HepG2 (cell line): Measurements from ENCODE around the gene FALEC. TPM values are rescaled to one million over a fixed set of nuclear protein-coding genes. Genes with fewer than 3 reads are reported as not detected.
A peak's percentile ranks its signal among the peaks of the same experiment; 100 is the strongest.

ENCODE experiments used
- FOXO1 ChIP-seq: sonication (generic); formaldehyde crosslinking; IDR thresholded peaks from 2 replicates; pipeline ENCODE4 v1.4.0; 2020; ENCODE audit warnings: missing genetic modification reagents
- KAT2B ChIP-seq: fragments of 150-350 bp; IDR thresholded peaks from 2 replicates; pipeline ENCODE4 v1.6.1; 2014; ENCODE audit warnings: low read depth, low read length, borderline replicate concordance
- RBFOX2 ChIP-seq: fragments of 200-400 bp; formaldehyde crosslinking; IDR thresholded peaks from 2 replicates; pipeline ENCODE4 v1.6.1; 2017; ENCODE audit warnings: low read depth, mild to moderate bottlenecking, low read length
- SIX1 ChIP-seq: sonication (generic); formaldehyde crosslinking; IDR thresholded peaks from 2 replicates; pipeline ENCODE4 v1.4.0; 2020; ENCODE audit warnings: missing genetic modification reagents, borderline replicate concordance
- SMAD9 ChIP-seq: sonication (generic); formaldehyde crosslinking; IDR thresholded peaks from 2 replicates; pipeline ENCODE4 v1.5.1; 2020; ENCODE audit warnings: mild to moderate bottlenecking, missing genetic modification reagents
- THYN1 ChIP-seq: sonication (generic); formaldehyde crosslinking; IDR thresholded peaks from 2 replicates; pipeline ENCODE4 v1.8.1; 2023; ENCODE audit warnings: low read depth, mild to moderate bottlenecking, moderate library complexity, missing genetic modification reagents, borderline replicate concordance
- ZFAT ChIP-seq: sonication (generic); formaldehyde crosslinking; conservative IDR thresholded peaks from 2 replicates; pipeline ENCODE4 v1.8.1; 2023; ENCODE audit warnings: missing genetic modification reagents, inconsistent platforms
- ZNF367 ChIP-seq: sonication (generic); formaldehyde crosslinking; IDR thresholded peaks from 2 replicates; pipeline ENCODE4 v1.4.0; 2020; ENCODE audit warnings: missing genetic modification reagents, borderline replicate concordance
- polyA plus RNA-seq, 8 experiments: library from polyadenylated mRNA; depleted of rRNA in 3 of 8; stranded (reverse) in 7 of 8; unstranded in 1 of 8; fragments of >200 nt; fragmentation: Illumina TruSeq in 4 of 8; extraction: Trizol in 4 of 8; gene quantifications; 2 replicates each; pipeline versions ENCODE4 v1.2.1 to v1.2.3, GENCODE V29; 2011 to 2016; ENCODE audit warnings: low read depth in 4 of 8, missing spikeins in 1 of 8, mixed read lengths in 1 of 8; ENCODE audit not compliant: insufficient read depth in 1 of 8
- total RNA-seq, 5 experiments: library from RNA; depleted of rRNA; stranded (reverse); fragments of >200 nt; fragmentation: Illumina TruSeq; extraction: Trizol; gene quantifications; 2 replicates each; pipeline ENCODE4 v1.2.3, GENCODE V29; 2016; ENCODE audit warnings: low read depth in 1 of 5
- TF ChIP-seq, protein P1 (sequence below): sonication (generic); formaldehyde crosslinking; IDR thresholded peaks from one replicate; pipeline ENCODE4 v1.5.1; 2020; ENCODE audit warnings: mild to moderate bottlenecking, missing genetic modification reagents; ENCODE audit errors: not compliant biosample characterization
- TF ChIP-seq, protein P2 (sequence below): sonication (generic); formaldehyde crosslinking; IDR thresholded peaks from 2 replicates; pipeline ENCODE4 v1.4.0; 2020; ENCODE audit warnings: low read depth, mild to moderate bottlenecking, missing genetic modification reagents
- TF ChIP-seq, protein P3 (sequence below): sonication (generic); formaldehyde crosslinking; IDR thresholded peaks from 2 replicates; pipeline ENCODE4 v1.4.0; 2020; ENCODE audit warnings: mild to moderate bottlenecking, missing genetic modification reagents
- TF ChIP-seq, protein P4 (sequence below): sonication (generic); formaldehyde crosslinking; IDR thresholded peaks from 2 replicates; pipeline ENCODE4 v1.8.1; 2022; ENCODE audit warnings: mild to moderate bottlenecking, missing genetic modification reagents

Gene FALEC
- total and polyA plus RNA-seq, 2 of the 13 experiments (the other 11 are each of a cell fraction or from before 2014, with no cell fraction given): 0.33 to 0.71 TPM

DNA sequence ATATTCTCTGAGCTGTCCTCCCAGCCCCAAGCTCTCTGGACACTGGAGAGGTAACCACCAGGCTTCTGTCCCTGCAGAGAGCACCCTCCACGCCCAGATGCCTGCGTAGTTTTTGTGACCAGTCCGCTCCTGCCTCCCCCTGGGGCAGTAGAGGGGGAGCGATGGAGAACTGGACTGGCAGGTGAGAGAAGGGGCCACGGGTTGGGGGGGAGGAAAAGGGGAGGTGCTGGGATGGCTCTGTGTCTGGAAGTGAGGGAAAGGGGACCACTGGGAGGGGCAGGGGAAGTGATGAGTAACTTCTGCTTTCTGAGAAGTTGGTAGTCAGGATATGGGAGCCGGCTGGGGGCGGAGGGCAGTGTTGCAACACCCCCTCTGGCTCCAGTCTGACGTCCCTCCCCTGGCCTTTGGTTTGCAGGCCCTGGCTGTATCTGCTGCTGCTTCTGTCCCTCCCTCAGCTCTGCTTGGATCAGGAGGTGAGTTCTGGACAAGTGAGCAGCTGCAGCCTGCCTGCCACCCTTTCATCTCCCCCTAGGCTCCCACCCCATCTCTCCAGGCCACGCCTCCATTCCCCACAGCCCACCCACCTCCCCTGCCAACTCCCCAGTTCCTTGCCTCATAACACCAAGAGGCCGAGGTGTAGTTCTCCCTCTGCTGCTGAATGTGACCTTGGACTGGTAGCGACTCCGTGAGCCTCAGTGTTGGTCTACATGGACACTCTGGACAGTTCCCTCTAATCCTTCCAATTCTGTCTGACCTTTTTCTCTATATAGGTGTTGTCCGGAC, 36.8 kb downstream of the FALEC start (continued):
- TF ChIP-seq, protein P1, sequence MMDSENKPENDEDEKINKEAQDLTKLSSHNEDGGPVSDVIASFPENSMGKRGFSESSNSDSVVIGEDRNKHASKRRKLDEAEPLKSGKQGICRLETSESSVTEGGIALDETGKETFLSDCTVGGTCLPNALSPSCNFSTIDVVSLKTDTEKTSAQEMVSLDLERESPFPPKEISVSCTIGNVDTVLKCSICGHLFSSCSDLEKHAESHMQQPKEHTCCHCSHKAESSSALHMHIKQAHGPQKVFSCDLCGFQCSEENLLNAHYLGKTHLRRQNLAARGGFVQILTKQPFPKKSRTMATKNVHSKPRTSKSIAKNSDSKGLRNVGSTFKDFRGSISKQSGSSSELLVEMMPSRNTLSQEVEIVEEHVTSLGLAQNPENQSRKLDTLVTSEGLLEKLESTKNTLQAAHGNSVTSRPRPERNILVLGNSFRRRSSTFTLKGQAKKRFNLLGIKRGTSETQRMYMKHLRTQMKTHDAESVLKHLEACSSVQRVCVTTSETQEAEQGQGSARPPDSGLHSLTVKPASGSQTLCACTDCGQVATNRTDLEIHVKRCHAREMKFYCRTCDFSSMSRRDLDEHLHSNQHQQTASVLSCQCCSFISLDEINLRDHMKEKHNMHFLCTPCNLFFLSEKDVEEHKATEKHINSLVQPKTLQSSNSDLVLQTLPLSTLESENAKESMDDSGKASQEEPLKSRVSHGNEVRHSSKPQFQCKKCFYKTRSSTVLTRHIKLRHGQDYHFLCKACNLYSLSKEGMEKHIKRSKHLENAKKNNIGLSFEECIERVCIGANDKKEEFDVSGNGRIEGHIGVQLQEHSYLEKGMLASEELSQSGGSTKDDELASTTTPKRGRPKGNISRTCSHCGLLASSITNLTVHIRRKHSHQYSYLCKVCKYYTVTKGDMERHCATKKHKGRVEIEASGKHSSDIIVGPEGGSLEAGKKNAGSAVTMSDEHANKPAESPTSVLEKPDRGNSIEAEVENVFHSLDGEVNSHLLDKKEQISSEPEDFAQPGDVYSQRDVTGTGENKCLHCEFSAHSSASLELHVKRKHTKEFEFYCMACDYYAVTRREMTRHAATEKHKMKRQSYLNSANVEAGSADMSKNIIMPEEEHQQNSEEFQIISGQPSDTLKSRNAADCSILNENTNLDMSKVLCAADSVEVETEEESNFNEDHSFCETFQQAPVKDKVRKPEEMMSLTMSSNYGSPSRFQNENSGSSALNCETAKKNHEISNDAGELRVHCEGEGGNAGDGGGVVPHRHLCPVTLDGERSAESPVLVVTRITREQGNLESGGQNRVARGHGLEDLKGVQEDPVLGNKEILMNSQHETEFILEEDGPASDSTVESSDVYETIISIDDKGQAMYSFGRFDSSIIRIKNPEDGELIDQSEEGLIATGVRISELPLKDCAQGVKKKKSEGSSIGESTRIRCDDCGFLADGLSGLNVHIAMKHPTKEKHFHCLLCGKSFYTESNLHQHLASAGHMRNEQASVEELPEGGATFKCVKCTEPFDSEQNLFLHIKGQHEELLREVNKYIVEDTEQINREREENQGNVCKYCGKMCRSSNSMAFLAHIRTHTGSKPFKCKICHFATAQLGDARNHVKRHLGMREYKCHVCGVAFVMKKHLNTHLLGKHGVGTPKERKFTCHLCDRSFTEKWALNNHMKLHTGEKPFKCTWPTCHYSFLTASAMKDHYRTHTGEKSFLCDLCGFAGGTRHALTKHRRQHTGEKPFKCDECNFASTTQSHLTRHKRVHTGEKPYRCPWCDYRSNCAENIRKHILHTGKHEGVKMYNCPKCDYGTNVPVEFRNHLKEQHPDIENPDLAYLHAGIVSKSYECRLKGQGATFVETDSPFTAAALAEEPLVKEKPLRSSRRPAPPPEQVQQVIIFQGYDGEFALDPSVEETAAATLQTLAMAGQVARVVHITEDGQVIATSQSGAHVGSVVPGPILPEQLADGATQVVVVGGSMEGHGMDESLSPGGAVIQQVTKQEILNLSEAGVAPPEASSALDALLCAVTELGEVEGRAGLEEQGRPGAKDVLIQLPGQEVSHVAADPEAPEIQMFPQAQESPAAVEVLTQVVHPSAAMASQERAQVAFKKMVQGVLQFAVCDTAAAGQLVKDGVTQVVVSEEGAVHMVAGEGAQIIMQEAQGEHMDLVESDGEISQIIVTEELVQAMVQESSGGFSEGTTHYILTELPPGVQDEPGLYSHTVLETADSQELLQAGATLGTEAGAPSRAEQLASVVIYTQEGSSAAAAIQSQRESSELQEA (CRISPR knock-in tag): no peak
- TF ChIP-seq SMAD9 (CRISPR knock-in tag): no peak
- 0 out of 2 replicates have a peak, but pooled peaks have one; percentile 43 for TF ChIP-seq SIX1
- no peak for TF ChIP-seq ZFAT (CRISPR knock-in tag)
- TF ChIP-seq, protein P2, sequence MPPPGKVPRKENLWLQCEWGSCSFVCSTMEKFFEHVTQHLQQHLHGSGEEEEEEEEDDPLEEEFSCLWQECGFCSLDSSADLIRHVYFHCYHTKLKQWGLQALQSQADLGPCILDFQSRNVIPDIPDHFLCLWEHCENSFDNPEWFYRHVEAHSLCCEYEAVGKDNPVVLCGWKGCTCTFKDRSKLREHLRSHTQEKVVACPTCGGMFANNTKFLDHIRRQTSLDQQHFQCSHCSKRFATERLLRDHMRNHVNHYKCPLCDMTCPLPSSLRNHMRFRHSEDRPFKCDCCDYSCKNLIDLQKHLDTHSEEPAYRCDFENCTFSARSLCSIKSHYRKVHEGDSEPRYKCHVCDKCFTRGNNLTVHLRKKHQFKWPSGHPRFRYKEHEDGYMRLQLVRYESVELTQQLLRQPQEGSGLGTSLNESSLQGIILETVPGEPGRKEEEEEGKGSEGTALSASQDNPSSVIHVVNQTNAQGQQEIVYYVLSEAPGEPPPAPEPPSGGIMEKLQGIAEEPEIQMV (CRISPR knock-in tag): no peak
- TF ChIP-seq KAT2B: no peak
- TF ChIP-seq RBFOX2: no peak
- TF ChIP-seq, protein P3, sequence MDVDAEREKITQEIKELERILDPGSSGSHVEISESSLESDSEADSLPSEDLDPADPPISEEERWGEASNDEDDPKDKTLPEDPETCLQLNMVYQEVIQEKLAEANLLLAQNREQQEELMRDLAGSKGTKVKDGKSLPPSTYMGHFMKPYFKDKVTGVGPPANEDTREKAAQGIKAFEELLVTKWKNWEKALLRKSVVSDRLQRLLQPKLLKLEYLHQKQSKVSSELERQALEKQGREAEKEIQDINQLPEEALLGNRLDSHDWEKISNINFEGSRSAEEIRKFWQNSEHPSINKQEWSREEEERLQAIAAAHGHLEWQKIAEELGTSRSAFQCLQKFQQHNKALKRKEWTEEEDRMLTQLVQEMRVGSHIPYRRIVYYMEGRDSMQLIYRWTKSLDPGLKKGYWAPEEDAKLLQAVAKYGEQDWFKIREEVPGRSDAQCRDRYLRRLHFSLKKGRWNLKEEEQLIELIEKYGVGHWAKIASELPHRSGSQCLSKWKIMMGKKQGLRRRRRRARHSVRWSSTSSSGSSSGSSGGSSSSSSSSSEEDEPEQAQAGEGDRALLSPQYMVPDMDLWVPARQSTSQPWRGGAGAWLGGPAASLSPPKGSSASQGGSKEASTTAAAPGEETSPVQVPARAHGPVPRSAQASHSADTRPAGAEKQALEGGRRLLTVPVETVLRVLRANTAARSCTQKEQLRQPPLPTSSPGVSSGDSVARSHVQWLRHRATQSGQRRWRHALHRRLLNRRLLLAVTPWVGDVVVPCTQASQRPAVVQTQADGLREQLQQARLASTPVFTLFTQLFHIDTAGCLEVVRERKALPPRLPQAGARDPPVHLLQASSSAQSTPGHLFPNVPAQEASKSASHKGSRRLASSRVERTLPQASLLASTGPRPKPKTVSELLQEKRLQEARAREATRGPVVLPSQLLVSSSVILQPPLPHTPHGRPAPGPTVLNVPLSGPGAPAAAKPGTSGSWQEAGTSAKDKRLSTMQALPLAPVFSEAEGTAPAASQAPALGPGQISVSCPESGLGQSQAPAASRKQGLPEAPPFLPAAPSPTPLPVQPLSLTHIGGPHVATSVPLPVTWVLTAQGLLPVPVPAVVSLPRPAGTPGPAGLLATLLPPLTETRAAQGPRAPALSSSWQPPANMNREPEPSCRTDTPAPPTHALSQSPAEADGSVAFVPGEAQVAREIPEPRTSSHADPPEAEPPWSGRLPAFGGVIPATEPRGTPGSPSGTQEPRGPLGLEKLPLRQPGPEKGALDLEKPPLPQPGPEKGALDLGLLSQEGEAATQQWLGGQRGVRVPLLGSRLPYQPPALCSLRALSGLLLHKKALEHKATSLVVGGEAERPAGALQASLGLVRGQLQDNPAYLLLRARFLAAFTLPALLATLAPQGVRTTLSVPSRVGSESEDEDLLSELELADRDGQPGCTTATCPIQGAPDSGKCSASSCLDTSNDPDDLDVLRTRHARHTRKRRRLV (CRISPR knock-in tag): no peak
- no peak for TF ChIP-seq ZNF367 (CRISPR knock-in tag)
- no peak; the same call in 1 of the 2 replicates for TF ChIP-seq FOXO1 (CRISPR knock-in tag)
- TF ChIP-seq, protein P4, sequence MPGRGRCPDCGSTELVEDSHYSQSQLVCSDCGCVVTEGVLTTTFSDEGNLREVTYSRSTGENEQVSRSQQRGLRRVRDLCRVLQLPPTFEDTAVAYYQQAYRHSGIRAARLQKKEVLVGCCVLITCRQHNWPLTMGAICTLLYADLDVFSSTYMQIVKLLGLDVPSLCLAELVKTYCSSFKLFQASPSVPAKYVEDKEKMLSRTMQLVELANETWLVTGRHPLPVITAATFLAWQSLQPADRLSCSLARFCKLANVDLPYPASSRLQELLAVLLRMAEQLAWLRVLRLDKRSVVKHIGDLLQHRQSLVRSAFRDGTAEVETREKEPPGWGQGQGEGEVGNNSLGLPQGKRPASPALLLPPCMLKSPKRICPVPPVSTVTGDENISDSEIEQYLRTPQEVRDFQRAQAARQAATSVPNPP (CRISPR knock-in tag): no peak
- TF ChIP-seq THYN1 (CRISPR knock-in tag): no peak
